ENCODE data around the gene CDYL2.

The CDYL2 gene

GRCh38 chr16:80692270-80692669 lies 112.1 kb downstream of the CDYL2 start:
- H2BK5ac ChIP-seq (ENCODE audit: low read length): no peak overlapping the region
- no peak for DNase-seq (ENCODE audit: low spot score)
- H3K79me1 ChIP-seq (ENCODE audit: low read depth, low read length): no peaks in the 10 kb centered on the region
- H3K27ac ChIP-seq (replicated peaks; ENCODE audit: low read length): no peak overlapping the region
- H3K27me3 ChIP-seq (ENCODE audit: control insufficient read depth in 3 of 3, insufficient read depth in 3 of 3, low read depth in 1 of 3, low read length in 3 of 3): no peaks in the 10 kb centered on the region
- no peak overlapping the region for H4K91ac ChIP-seq (ENCODE audit: low read depth, low read length, poor library complexity)
- no peaks in the 10 kb centered on the region for H3K4me1 ChIP-seq (ENCODE audit: control insufficient read depth in 2 of 2, insufficient read depth in 1 of 2, low read depth in 1 of 2, low read length in 2 of 2)
- no peak overlapping the region for H3K18ac ChIP-seq (ENCODE audit: low read length)
- no CpG with 5 or more reads among the region's 2 CpGs for WGBS, 2 donors (ENCODE audit: extremely low coverage in 2 of 2, insufficient read length in 2 of 2, insufficient replicate concordance in 1 of 2)
- H2BK120ac ChIP-seq (ENCODE audit: low read depth, low read length): no peak overlapping the region
- H3K14ac ChIP-seq (ENCODE audit: low read length): no peak overlapping the region
- no peak overlapping the region for H3K4ac ChIP-seq (ENCODE audit: low read length)
- H3K9me3 ChIP-seq (replicated peaks in 1 of 2; ENCODE audit: control insufficient read depth in 2 of 2, insufficient read depth in 1 of 2, low read depth in 1 of 2, low read length in 2 of 2): no peaks in the 10 kb centered on the region
- H3K4me3 ChIP-seq (ENCODE audit: low read length in 2 of 2): no peak overlapping the region
- no peak overlapping the region for H2AFZ ChIP-seq (ENCODE audit: low read length)
- peaks cover 0 to 2% of the 10 kb centered on the region in 2 donors for H3K36me3 ChIP-seq (replicated peaks in 1 of 2; ENCODE audit: control insufficient read depth in 2 of 2, insufficient read depth in 2 of 2, low read length in 2 of 2)
- no peak overlapping the region for H3K4me2 ChIP-seq (ENCODE audit: insufficient read depth, low read length, poor library complexity, severe bottlenecking)
- H3K9ac ChIP-seq (ENCODE audit: low read depth, low read length, poor library complexity): no peak overlapping the region
- no peak overlapping the region for H4K8ac ChIP-seq (ENCODE audit: low read depth, low read length)
- no peak overlapping the region for H3K23ac ChIP-seq (ENCODE audit: low read depth, low read length, poor library complexity)
- no peak overlapping the region for H2BK12ac ChIP-seq (ENCODE audit: low read length)
- H2BK15ac ChIP-seq (ENCODE audit: low read length): no peak overlapping the region
- H2AK5ac ChIP-seq (ENCODE audit: low read depth, low read length): no peak overlapping the region

- WGBS, 2 donors (ENCODE audit: extremely low coverage in 2 of 2, insufficient read length in 2 of 2, insufficient replicate concordance in 1 of 2): no CpG with 5 or more reads among the region's 3 CpGs
Measured at GRCh38 chr16:80691111-80691741, 113.2 kb downstream of the CDYL2 start.

GRCh38 chr16:80689487-80689886 lies 114.9 kb downstream of the CDYL2 start:
- Histone ChIP-seq H2BK120ac (ENCODE audit: low read depth, low read length) (no peak overlapping the region), H3K23ac (ENCODE audit: low read depth, low read length, poor library complexity) (no peak overlapping the region), H3K4me3 (ENCODE audit: low read length in 2 of 2) (no peak overlapping the region), H3K14ac (ENCODE audit: low read length) (no peak overlapping the region), H2AFZ (ENCODE audit: low read length) (no peak overlapping the region), H3K27me3 (ENCODE audit: control insufficient read depth in 3 of 3, insufficient read depth in 3 of 3, low read depth in 1 of 3, low read length in 3 of 3) (no peaks in the 10 kb centered on the region), H2BK12ac (ENCODE audit: low read length) (no peak overlapping the region), H2BK15ac (ENCODE audit: low read length) (no peak overlapping the region), H2BK5ac (ENCODE audit: low read length) (no peak overlapping the region), H3K9ac (ENCODE audit: low read depth, low read length, poor library complexity) (no peak overlapping the region), H3K4me2 (ENCODE audit: insufficient read depth, low read length, poor library complexity, severe bottlenecking) (no peak overlapping the region), H3K36me3 (replicated peaks in 1 of 2; ENCODE audit: control insufficient read depth in 2 of 2, insufficient read depth in 2 of 2, low read length in 2 of 2) (peaks cover 0 to 2% of the 10 kb centered on the region in 2 donors), H3K4me1 (ENCODE audit: control insufficient read depth in 2 of 2, insufficient read depth in 1 of 2, low read depth in 1 of 2, low read length in 2 of 2) (no peaks in the 10 kb centered on the region), H3K4ac (ENCODE audit: low read length) (no peak overlapping the region), H3K9me3 (replicated peaks in 1 of 2; ENCODE audit: control insufficient read depth in 2 of 2, insufficient read depth in 1 of 2, low read depth in 1 of 2, low read length in 2 of 2) (no peaks in the 10 kb centered on the region), H3K27ac (replicated peaks; ENCODE audit: low read length) (no peak overlapping the region), H3K18ac (ENCODE audit: low read length) (no peak overlapping the region), H2AK5ac (ENCODE audit: low read depth, low read length) (no peak overlapping the region), H4K91ac (ENCODE audit: low read depth, low read length, poor library complexity) (no peak overlapping the region), H3K79me1 (ENCODE audit: low read depth, low read length) (no peaks in the 10 kb centered on the region), H4K8ac (ENCODE audit: low read depth, low read length) (no peak overlapping the region)
- WGBS, 2 donors (ENCODE audit: extremely low coverage in 2 of 2, insufficient read length in 2 of 2, insufficient replicate concordance in 1 of 2): no CpG with 5 or more reads among the region's 10 CpGs
- no peak for DNase-seq (ENCODE audit: low spot score)

More at GRCh38 chr16:80691111-80691741, 113.2 kb downstream of the CDYL2 start:
- Histone ChIP-seq H3K4me2 (ENCODE audit: insufficient read depth, low read length, poor library complexity, severe bottlenecking) (no peak overlapping the region), H3K9me3 (replicated peaks in 1 of 2; ENCODE audit: control insufficient read depth in 2 of 2, insufficient read depth in 1 of 2, low read depth in 1 of 2, low read length in 2 of 2) (no peaks in the 10 kb centered on the region), H2BK15ac (ENCODE audit: low read length) (no peak overlapping the region), H2AFZ (ENCODE audit: low read length) (no peak overlapping the region), H3K27me3 (ENCODE audit: control insufficient read depth in 3 of 3, insufficient read depth in 3 of 3, low read depth in 1 of 3, low read length in 3 of 3) (no peaks in the 10 kb centered on the region), H3K18ac (ENCODE audit: low read length) (no peak overlapping the region), H3K9ac (ENCODE audit: low read depth, low read length, poor library complexity) (no peak overlapping the region), H3K4me3 (ENCODE audit: low read length in 2 of 2) (no peak overlapping the region), H4K8ac (ENCODE audit: low read depth, low read length) (no peak overlapping the region), H3K14ac (ENCODE audit: low read length) (no peak overlapping the region), H3K4me1 (ENCODE audit: control insufficient read depth in 2 of 2, insufficient read depth in 1 of 2, low read depth in 1 of 2, low read length in 2 of 2) (no peaks in the 10 kb centered on the region), H3K23ac (ENCODE audit: low read depth, low read length, poor library complexity) (no peak overlapping the region), H4K91ac (ENCODE audit: low read depth, low read length, poor library complexity) (no peak overlapping the region), H3K27ac (replicated peaks; ENCODE audit: low read length) (no peak overlapping the region), H2BK12ac (ENCODE audit: low read length) (no peak overlapping the region), H3K79me1 (ENCODE audit: low read depth, low read length) (no peaks in the 10 kb centered on the region), H2BK120ac (ENCODE audit: low read depth, low read length) (no peak overlapping the region), H3K4ac (ENCODE audit: low read length) (no peak overlapping the region), H3K36me3 (replicated peaks in 1 of 2; ENCODE audit: control insufficient read depth in 2 of 2, insufficient read depth in 2 of 2, low read length in 2 of 2) (peaks cover 0 to 2% of the 10 kb centered on the region in 2 donors), H2BK5ac (ENCODE audit: low read length) (no peak overlapping the region), H2AK5ac (ENCODE audit: low read depth, low read length) (no peak overlapping the region)
- no peak for DNase-seq (ENCODE audit: low spot score)

GRCh38 chr16:80687606-80688005 lies 116.8 kb downstream of the CDYL2 start:
- no peak overlapping the region for H3K14ac ChIP-seq (ENCODE audit: low read length)
- no peak overlapping the region for H3K4me2 ChIP-seq (ENCODE audit: insufficient read depth, low read length, poor library complexity, severe bottlenecking)
- H2BK120ac ChIP-seq (ENCODE audit: low read depth, low read length): no peak overlapping the region
- no peak overlapping the region for H2BK15ac ChIP-seq (ENCODE audit: low read length)
- no peaks in the 10 kb centered on the region for H3K27me3 ChIP-seq (ENCODE audit: control insufficient read depth in 3 of 3, insufficient read depth in 3 of 3, low read depth in 1 of 3, low read length in 3 of 3)
- no peak overlapping the region for H2AFZ ChIP-seq (ENCODE audit: low read length)
- H2BK5ac ChIP-seq (ENCODE audit: low read length): no peak overlapping the region
- H3K36me3 ChIP-seq (replicated peaks in 1 of 2; ENCODE audit: control insufficient read depth in 2 of 2, insufficient read depth in 2 of 2, low read length in 2 of 2): peaks cover 0 to 4% of the 10 kb centered on the region in 2 donors
- H2BK12ac ChIP-seq (ENCODE audit: low read length): no peak overlapping the region
- H3K4me3 ChIP-seq (ENCODE audit: low read length in 2 of 2): no peak overlapping the region
- H2AK5ac ChIP-seq (ENCODE audit: low read depth, low read length): no peak overlapping the region
- no CpG with 5 or more reads among the region's 4 CpGs for WGBS, 2 donors (ENCODE audit: extremely low coverage in 2 of 2, insufficient read length in 2 of 2, insufficient replicate concordance in 1 of 2)
- H3K4me1 ChIP-seq (ENCODE audit: control insufficient read depth in 2 of 2, insufficient read depth in 1 of 2, low read depth in 1 of 2, low read length in 2 of 2): no peaks in the 10 kb centered on the region
- no peak for DNase-seq (ENCODE audit: low spot score)
- no peak overlapping the region for H4K8ac ChIP-seq (ENCODE audit: low read depth, low read length)
- H3K18ac ChIP-seq (ENCODE audit: low read length): no peak overlapping the region
- no peak overlapping the region for H3K23ac ChIP-seq (ENCODE audit: low read depth, low read length, poor library complexity)
- H3K9me3 ChIP-seq (replicated peaks in 1 of 2; ENCODE audit: control insufficient read depth in 2 of 2, insufficient read depth in 1 of 2, low read depth in 1 of 2, low read length in 2 of 2): no peaks in the 10 kb centered on the region
- H3K9ac ChIP-seq (ENCODE audit: low read depth, low read length, poor library complexity): no peak overlapping the region
- H3K79me1 ChIP-seq (ENCODE audit: low read depth, low read length): no peaks in the 10 kb centered on the region
- no peak overlapping the region for H3K27ac ChIP-seq (replicated peaks; ENCODE audit: low read length)
- H3K4ac ChIP-seq (ENCODE audit: low read length): no peak overlapping the region
- H4K91ac ChIP-seq (ENCODE audit: low read depth, low read length, poor library complexity): no peak overlapping the region

Data from neuronal stem cell (in vitro differentiated cells).